ENCODE results near the gene DCHS1.

Gene DCHS1

DNA sequence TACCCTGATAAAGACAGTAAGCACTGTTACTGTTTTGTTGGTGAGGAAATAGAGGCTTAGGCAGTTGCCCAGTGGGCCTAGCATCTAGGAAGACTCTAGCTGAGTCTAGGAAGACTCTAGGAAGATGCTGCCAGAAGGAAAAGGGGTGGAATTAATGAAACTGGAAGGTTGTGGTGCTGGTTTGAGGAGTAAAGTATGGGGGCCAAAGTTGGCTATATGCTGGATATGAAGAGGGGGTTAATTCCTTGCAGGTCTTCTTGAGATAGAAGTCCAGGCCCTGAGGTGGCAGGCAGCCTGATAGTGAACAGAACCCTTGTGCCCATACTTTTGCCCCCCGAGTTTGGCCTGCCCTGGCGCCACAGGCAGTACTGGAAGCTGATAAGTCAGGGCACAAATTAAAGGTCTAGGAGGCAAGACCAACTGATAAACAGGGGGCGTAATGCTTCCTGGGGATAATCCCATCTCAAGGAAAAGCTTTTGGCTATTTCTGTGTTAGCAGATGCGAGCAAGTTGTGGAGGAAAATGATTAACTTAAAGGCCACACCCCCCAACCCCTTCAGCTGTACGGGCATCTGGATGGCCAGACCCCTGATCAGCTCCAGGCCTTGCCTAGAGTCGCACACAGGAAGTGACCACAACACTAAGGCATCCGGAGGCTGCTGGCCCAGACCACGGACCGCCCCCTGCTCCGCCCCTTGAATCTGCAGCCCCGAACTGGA is 49.0 kb downstream of the DCHS1 start:
- peak; percentile 87 for DNase-seq (ENCODE audit: low read depth)
- H3K4me3 ChIP-seq (ENCODE audit: low read length): no peak overlapping the region

GRCh38 chr11:6604790-6605189 is 50.8 kb downstream of the DCHS1 start:
- DNase-seq (ENCODE audit: low read depth): no peak
- H3K4me3 ChIP-seq (ENCODE audit: low read length): peak overlapping the region; percentile 96

More for the DNA sequence above, 49.0 kb downstream of the DCHS1 start:
- TF ChIP-seq CTCF (IDR thresholded peaks at IDR 0.05; ENCODE audit: insufficient read depth, low read depth, low read length, missing control alignments): no peak

GRCh38 chr11:6604081-6604626 is 51.5 kb downstream of the DCHS1 start:
- peak; percentile 5 for TF ChIP-seq CTCF (IDR thresholded peaks at IDR 0.05; ENCODE audit: insufficient read depth, low read depth, low read length, missing control alignments)
- peak; percentile 43 for DNase-seq (ENCODE audit: low read depth)
- peak overlapping the region; percentile 96 for H3K4me3 ChIP-seq (ENCODE audit: low read length)

More at GRCh38 chr11:6604790-6605189, 50.8 kb downstream of the DCHS1 start:
- TF ChIP-seq CTCF (IDR thresholded peaks at IDR 0.05; ENCODE audit: insufficient read depth, low read depth, low read length, missing control alignments): no peak

- peak; percentile 95 for DNase-seq (ENCODE audit: low read depth)
- no peak for TF ChIP-seq CTCF (IDR thresholded peaks at IDR 0.05; ENCODE audit: insufficient read depth, low read depth, low read length, missing control alignments)
- peak within 1 kb of the TSS; percentile 96 for H3K4me3 ChIP-seq (ENCODE audit: low read length)
Observed at GRCh38 chr11:6603287-6604080, 52.1 kb downstream of the DCHS1 start, which contains the start of the genes ILK and RRP8. ILK (plus strand) TSS chr11:6603774; CDS start chr11:6604272, 498 bp downstream. RRP8 (minus strand) TSS chr11:6603616; CDS start chr11:6603502, 114 bp downstream.

GRCh38 chr11:6602096-6602940 is 53.3 kb downstream of the DCHS1 start:
- H3K4me3 ChIP-seq (ENCODE audit: low read length): peak overlapping the region; percentile 96
- no peak for DNase-seq (ENCODE audit: low read depth)
- no peak for TF ChIP-seq CTCF (IDR thresholded peaks at IDR 0.05; ENCODE audit: insufficient read depth, low read depth, low read length, missing control alignments)

GRCh38 chr11:6601041-6601461 is 54.6 kb downstream of the DCHS1 start:
- TF ChIP-seq CTCF (IDR thresholded peaks at IDR 0.05; ENCODE audit: insufficient read depth, low read depth, low read length, missing control alignments): no peak
- H3K4me3 ChIP-seq (ENCODE audit: low read length): no peak overlapping the region
- DNase-seq (ENCODE audit: low read depth): no peak

All from epithelial cell of esophagus (primary cell).